GM12878 (cell line): ENCODE measurements around the gene SLCO4A1. TPM values are rescaled to one million over a fixed set of nuclear protein-coding genes. Genes with fewer than 3 reads are reported as not detected.

Experiments used
- ATAC-seq: fragments of 200-7000 bp; cut with Tn5 transposase; 3 replicates; pipeline ENCODE4 v1.9.1; 2020; ENCODE audit warnings: mild to moderate bottlenecking, moderate library complexity
- BruUV-seq: library from RNA; stranded (reverse); fragments of 400-500 nt; replicated peaks from 2 replicates; lab custom pipeline; 2021; lab: Mats Ljungman, UMichigan
- CTCF ChIA-PET: fragments of 300-600 bp; sonication (Branson Sonifier 250); formaldehyde crosslinking; extraction: SDS; loops from one replicate; lab custom pipeline; 2021; ENCODE audit warnings: inconsistent platforms; lab: Yijun Ruan, JAX
- POLR2A ChIA-PET: fragments of 350-600 bp; formaldehyde crosslinking; extraction: SDS; loops from one replicate; lab custom pipeline; 2021; ENCODE audit warnings: inconsistent platforms; lab: Charles Lee
- RAD21 ChIA-PET: fragments of 300-600 bp; sonication (Branson Sonifier 250); formaldehyde crosslinking; loops from one replicate; lab custom pipeline; 2023; ENCODE audit warnings: antibody characterized with exemption; ENCODE audit not compliant: unreplicated experiment; lab: Charles Lee
- SMC1A ChIA-PET: fragments of 300-600 bp; sonication (Branson Sonifier 250); formaldehyde crosslinking; loops from one replicate; lab custom pipeline; 2023; ENCODE audit not compliant: unreplicated experiment, uncharacterized antibody; lab: Charles Lee
- DNase-seq: peaks from one replicate; pipeline ENCODE4 v3.0.0-alpha.2; 2011; ENCODE audit warnings: low read depth, low spot score
- FAIRE-seq: peaks from 3 replicates; lab custom pipeline; 2011; peaks lifted over from hg19 to GRCh38; lab: Jason Lieb, UNC
- H2AFZ ChIP-seq: 2 replicates; pipeline ENCODE4 v1.6.0; 2011; ENCODE audit warnings: low read depth, low read length, control low read depth; ENCODE audit not compliant: control insufficient read depth
- H3K27ac ChIP-seq: 2 replicates; pipeline ENCODE4 v1.5.1; 2011; ENCODE audit warnings: control low read depth; ENCODE audit not compliant: control insufficient read depth, insufficient read depth
- H3K27me3 ChIP-seq, 2 experiments: replicated peaks in 1 of 2; 2 replicates each; pipeline versions ENCODE4 v1.6.0 to v1.6.1; 2011; ENCODE audit warnings: low read length in 1 of 2; ENCODE audit not compliant: control insufficient read depth in 2 of 2, insufficient read depth in 2 of 2
- H3K36me3 ChIP-seq, 2 experiments: 2 replicates each; pipeline ENCODE4 v1.5.1; 2011; ENCODE audit warnings: low read length in 1 of 2; ENCODE audit not compliant: control insufficient read depth in 2 of 2, insufficient read depth in 2 of 2
- H3K4me1 ChIP-seq: 2 replicates; pipeline ENCODE4 v1.6.1; 2011; ENCODE audit warnings: mild to moderate bottlenecking, low read length, moderate library complexity, mixed read lengths; ENCODE audit not compliant: control insufficient read depth, insufficient read depth
- H3K4me2 ChIP-seq: 2 replicates; pipeline ENCODE4 v1.6.0; 2011; ENCODE audit warnings: control low read depth; ENCODE audit not compliant: control insufficient read depth, insufficient read depth
- H3K4me3 ChIP-seq: fragments of 200-600 bp; sonication (generic); 2 replicates; pipeline ENCODE4 v1.5.1; 2016
- H3K79me2 ChIP-seq: 2 replicates; pipeline ENCODE4 v1.6.0; 2011; ENCODE audit warnings: low read length; ENCODE audit not compliant: control insufficient read depth, insufficient read depth
- H3K9ac ChIP-seq: 2 replicates; pipeline ENCODE4 v1.8.0; 2011; ENCODE audit warnings: low read length, control low read depth, mixed read lengths; ENCODE audit not compliant: control insufficient read depth, insufficient read depth
- H3K9me3 ChIP-seq: replicated peaks from 3 replicates; pipeline ENCODE4 v1.5.1; 2011; ENCODE audit warnings: mild to moderate bottlenecking, low read length; ENCODE audit not compliant: control insufficient read depth, insufficient read depth
- H4K20me1 ChIP-seq: 2 replicates; pipeline ENCODE4 v1.6.0; 2011; ENCODE audit not compliant: control insufficient read depth, insufficient read depth
- ETV6 ChIP-seq, 2 experiments: fragments of 450-650 bp in 1 of 2; IDR thresholded peaks in 1 of 2; conservative IDR thresholded peaks in 1 of 2; 2 replicates each; pipeline ENCODE4 v1.6.1; 2014; ENCODE audit warnings: antibody characterized with exemption in 1 of 2, borderline replicate concordance in 1 of 2, low read depth in 1 of 2, mild to moderate bottlenecking in 1 of 2, moderate library complexity in 1 of 2
- EZH2 ChIP-seq: IDR thresholded peaks from 2 replicates; pipeline ENCODE4 v1.6.1; 2012; ENCODE audit warnings: low read depth, mild to moderate bottlenecking, control low read depth, inconsistent platforms, low read length, borderline replicate concordance; ENCODE audit not compliant: control insufficient read depth
- KAT2A ChIP-seq: conservative IDR thresholded peaks from 2 replicates; pipeline ENCODE4 v1.6.1; 2011; ENCODE audit warnings: low read depth, low read length; ENCODE audit not compliant: control insufficient read depth
- MEF2B ChIP-seq: fragments of 450-650 bp; IDR thresholded peaks from 2 replicates; pipeline ENCODE4 v1.6.1; 2018; ENCODE audit warnings: mild to moderate bottlenecking, moderate library complexity; ENCODE audit not compliant: partially characterized antibody, poor library complexity, severe bottlenecking
- NRF1 ChIP-seq: conservative IDR thresholded peaks from 2 replicates; pipeline ENCODE4 v1.6.1; 2011; ENCODE audit warnings: mild to moderate bottlenecking, low read depth, low read length, improper control_type of control experiment
- POLR2A ChIP-seq: IDR thresholded peaks from 2 replicates; pipeline ENCODE4 v1.6.1; 2011; ENCODE audit warnings: low read depth, mild to moderate bottlenecking, low read length
- RCOR1 ChIP-seq: conservative IDR thresholded peaks from 2 replicates; pipeline ENCODE4 v1.6.1; 2012; ENCODE audit warnings: low read depth, low read length, improper control_type of control experiment
- SP1 ChIP-seq: IDR thresholded peaks from one replicate; pipeline ENCODE4 v1.6.1; 2011; ENCODE audit warnings: low read depth, low read length
- SUPT20H ChIP-seq: IDR thresholded peaks from 2 replicates; pipeline ENCODE4 v1.6.1; 2011; ENCODE audit warnings: low read depth, mild to moderate bottlenecking, low read length, moderate library complexity, borderline replicate concordance; ENCODE audit not compliant: control insufficient read depth
- TCF12 ChIP-seq: IDR thresholded peaks from 2 replicates; pipeline ENCODE4 v1.6.1; 2011; ENCODE audit warnings: low read depth, mild to moderate bottlenecking, low read length
- WRNIP1 ChIP-seq: IDR thresholded peaks from 2 replicates; pipeline ENCODE4 v1.6.1; 2011; ENCODE audit warnings: low read depth, low read length, improper control_type of control experiment, borderline replicate concordance
- ZBED1 ChIP-seq: IDR thresholded peaks from 2 replicates; pipeline ENCODE4 v1.6.1; 2016; ENCODE audit warnings: borderline replicate concordance
- ZNF24 ChIP-seq: fragments of 450-650 bp; IDR thresholded peaks from 2 replicates; pipeline ENCODE4 v1.6.1; 2017; ENCODE audit warnings: antibody characterized with exemption, mild to moderate bottlenecking
- ZNF384 ChIP-seq: IDR thresholded peaks from 2 replicates; pipeline ENCODE4 v1.6.1; 2012; ENCODE audit warnings: low read depth, mild to moderate bottlenecking, low read length, improper control_type of control experiment, borderline replicate concordance
- ZSCAN29 ChIP-seq: fragments of 450-650 bp; IDR thresholded peaks from 2 replicates; pipeline ENCODE4 v1.6.1; 2017; ENCODE audit warnings: mild to moderate bottlenecking, moderate library complexity
- WGBS: methylation state at CpG from one replicate; pipeline ENCODE4 v1.1.6; 2016; ENCODE audit warnings: low lambda C conversion rate; ENCODE audit not compliant: insufficient replicate concordance, insufficient coverage; ENCODE audit errors: missing lambda C conversion rate; 5-methylcytosine and 5-hydroxymethylcytosine counted together
- in situ Hi-C: fragments of 300-500 bp; cut with MboI; formaldehyde crosslinking; loops from 9 replicates; pipeline ENCODE4 v1.14.3; 2018; ENCODE audit warnings: mixed read lengths
- intact Hi-C: fragments of 100-400 bp; cut with micrococcal nuclease; formaldehyde crosslinking; loops from one replicate; pipeline ENCODE4 v1.14.2; 2022; ENCODE audit not compliant: unreplicated experiment
- polyA plus RNA-seq, 11 experiments: library from polyadenylated mRNA; depleted of rRNA in 4 of 11; unstranded in 6 of 11; stranded (reverse) in 5 of 11; fragments of >200 nt; fragmentation: Nextera tagmentation in 4 of 11; fragmentation: Illumina TruSeq in 1 of 11; extraction: Ambion mirVana in 4 of 11; extraction: Trizol in 1 of 11; gene quantifications; 1 replicate in 1 of 11; 2 replicates in 10 of 11; pipeline versions ENCODE4 v1.2.1 to v1.2.3, GENCODE V29; 2011 to 2016; ENCODE audit warnings: inconsistent platforms in 2 of 11, missing spikeins in 2 of 11, low read depth in 1 of 11
- total RNA-seq, 4 experiments: library from RNA; depleted of rRNA in 3 of 4; stranded (reverse); fragments of >200 nt in 3 of 4; fragmentation: Illumina TruSeq in 1 of 4; extraction: Trizol in 1 of 4; gene quantifications; 2 replicates each; pipeline versions ENCODE4 v1.2.1 to v1.2.3, GENCODE V29; 2013 to 2021
- TF ChIP-seq, protein P1 (sequence below): fragments of 450-650 bp; IDR thresholded peaks from 2 replicates; pipeline ENCODE4 v1.6.1; 2018; ENCODE audit warnings: borderline replicate concordance, mild to moderate bottlenecking; ENCODE audit not compliant: partially characterized antibody
- TF ChIP-seq, protein P2 (sequence below): fragments of 450-650 bp; IDR thresholded peaks from 2 replicates; pipeline ENCODE4 v1.6.1; 2017; ENCODE audit warnings: antibody characterized with exemption, mild to moderate bottlenecking, moderate library complexity

The SLCO4A1 gene
- total and polyA plus RNA-seq, 10 of the 15 experiments (the other 5 are each of a cell fraction or from before 2014, with no cell fraction given): 2.1 to 30.7 (median 12.0) TPM

DNA sequence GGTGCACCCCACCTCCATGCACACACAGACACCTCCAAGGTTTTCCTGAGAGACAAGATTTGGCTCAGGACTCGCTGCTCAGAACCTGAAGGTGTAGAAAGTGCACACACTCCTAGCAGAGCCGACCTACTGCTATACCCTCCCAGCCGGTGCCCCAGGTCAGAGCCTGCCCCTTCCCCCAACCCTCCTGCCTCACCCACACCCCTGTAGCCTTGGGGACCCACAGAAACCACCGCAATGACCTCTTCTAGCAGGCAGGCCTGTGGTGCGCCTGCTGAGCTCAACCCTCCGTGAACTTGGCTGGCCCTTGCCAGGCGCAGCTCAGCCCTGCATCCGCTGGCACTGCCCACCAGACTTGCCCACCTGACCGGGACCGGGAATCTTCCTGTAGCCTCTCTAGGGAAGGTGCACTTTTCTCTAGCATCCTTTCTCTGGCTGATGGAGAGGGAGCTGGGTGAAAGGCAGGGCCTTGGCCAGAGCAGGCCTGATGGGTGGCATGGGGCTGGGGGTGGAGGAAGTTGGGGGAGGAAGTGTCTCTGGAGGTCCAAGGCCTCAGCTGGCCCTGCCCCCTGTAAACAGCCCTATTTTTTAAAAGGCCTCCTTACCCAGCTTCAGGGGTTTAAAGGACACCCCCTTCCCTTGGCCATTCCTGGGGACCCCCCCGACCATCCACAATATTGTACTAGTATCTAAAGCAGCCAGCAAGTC lies 36.9 kb upstream of the SLCO4A1 start:
- no peaks in the 10 kb centered on the region for H3K9me3 ChIP-seq
- no TSS peak for BruUV-seq
- H3K36me3 ChIP-seq: no peaks in the 10 kb centered on the region
- 46% methylated on average over 11 of the region's 11 CpGs for WGBS
- ATAC-seq (no peak), DNase-seq (no peak), FAIRE-seq (no peak)
- peaks cover 9 to 10% of the 10 kb centered on the region in 2 experiments for H3K27me3 ChIP-seq
- no peak overlapping the region for H3K9ac ChIP-seq
- in situ Hi-C loops: no loop called here
- ChIA-PET POLR2A (no interaction called here), CTCF (interaction anchor here (1.2 to 2.7 kb wide), 2 partner anchors 11 to 203 kb away, joined by 3 to 9 read pairs; no protein-coding TSS in a partner anchor), SMC1A (interaction anchor here (1.6 kb wide), 1 partner anchor 14 kb away, joined by 4 read pairs; no protein-coding TSS in a partner anchor), RAD21 (interaction anchor here (0.9 kb wide), 1 partner anchor 18 kb away, joined by 5 read pairs; no protein-coding TSS in a partner anchor)
- peaks cover 9% of the 10 kb centered on the region for H3K4me1 ChIP-seq
- H3K4me3 ChIP-seq: no peak overlapping the region
- TF ChIP-seq EZH2: no peak
- TF ChIP-seq ZNF384: no peak
- TF ChIP-seq SUPT20H: no peak
- TF ChIP-seq RCOR1: no peak
- TF ChIP-seq, protein P1, sequence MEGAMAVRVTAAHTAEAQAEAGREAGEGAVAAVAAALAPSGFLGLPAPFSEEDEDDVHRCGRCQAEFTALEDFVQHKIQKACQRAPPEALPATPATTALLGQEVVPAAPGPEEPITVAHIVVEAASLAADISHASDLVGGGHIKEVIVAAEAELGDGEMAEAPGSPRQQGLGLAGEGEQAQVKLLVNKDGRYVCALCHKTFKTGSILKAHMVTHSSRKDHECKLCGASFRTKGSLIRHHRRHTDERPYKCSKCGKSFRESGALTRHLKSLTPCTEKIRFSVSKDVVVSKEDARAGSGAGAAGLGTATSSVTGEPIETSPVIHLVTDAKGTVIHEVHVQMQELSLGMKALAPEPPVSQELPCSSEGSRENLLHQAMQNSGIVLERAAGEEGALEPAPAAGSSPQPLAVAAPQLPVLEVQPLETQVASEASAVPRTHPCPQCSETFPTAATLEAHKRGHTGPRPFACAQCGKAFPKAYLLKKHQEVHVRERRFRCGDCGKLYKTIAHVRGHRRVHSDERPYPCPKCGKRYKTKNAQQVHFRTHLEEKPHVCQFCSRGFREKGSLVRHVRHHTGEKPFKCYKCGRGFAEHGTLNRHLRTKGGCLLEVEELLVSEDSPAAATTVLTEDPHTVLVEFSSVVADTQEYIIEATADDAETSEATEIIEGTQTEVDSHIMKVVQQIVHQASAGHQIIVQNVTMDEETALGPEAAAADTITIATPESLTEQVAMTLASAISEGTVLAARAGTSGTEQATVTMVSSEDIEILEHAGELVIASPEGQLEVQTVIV: no peak
- TF ChIP-seq, protein P2, sequence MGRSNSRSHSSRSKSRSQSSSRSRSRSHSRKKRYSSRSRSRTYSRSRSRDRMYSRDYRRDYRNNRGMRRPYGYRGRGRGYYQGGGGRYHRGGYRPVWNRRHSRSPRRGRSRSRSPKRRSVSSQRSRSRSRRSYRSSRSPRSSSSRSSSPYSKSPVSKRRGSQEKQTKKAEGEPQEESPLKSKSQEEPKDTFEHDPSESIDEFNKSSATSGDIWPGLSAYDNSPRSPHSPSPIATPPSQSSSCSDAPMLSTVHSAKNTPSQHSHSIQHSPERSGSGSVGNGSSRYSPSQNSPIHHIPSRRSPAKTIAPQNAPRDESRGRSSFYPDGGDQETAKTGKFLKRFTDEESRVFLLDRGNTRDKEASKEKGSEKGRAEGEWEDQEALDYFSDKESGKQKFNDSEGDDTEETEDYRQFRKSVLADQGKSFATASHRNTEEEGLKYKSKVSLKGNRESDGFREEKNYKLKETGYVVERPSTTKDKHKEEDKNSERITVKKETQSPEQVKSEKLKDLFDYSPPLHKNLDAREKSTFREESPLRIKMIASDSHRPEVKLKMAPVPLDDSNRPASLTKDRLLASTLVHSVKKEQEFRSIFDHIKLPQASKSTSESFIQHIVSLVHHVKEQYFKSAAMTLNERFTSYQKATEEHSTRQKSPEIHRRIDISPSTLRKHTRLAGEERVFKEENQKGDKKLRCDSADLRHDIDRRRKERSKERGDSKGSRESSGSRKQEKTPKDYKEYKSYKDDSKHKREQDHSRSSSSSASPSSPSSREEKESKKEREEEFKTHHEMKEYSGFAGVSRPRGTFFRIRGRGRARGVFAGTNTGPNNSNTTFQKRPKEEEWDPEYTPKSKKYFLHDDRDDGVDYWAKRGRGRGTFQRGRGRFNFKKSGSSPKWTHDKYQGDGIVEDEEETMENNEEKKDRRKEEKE: no peak
- TF ChIP-seq ZNF24: no peak
- TF ChIP-seq ETV6 (conservative IDR thresholded peaks at IDR 0.05 in 1 of 2, IDR thresholded peaks at IDR 0.05 in 1 of 2; ENCODE audit: borderline replicate concordance in 1 of 2, low read depth in 1 of 2): no peak
- TF ChIP-seq MEF2B: no peak
- TF ChIP-seq KAT2A: no peak
- no peak for TF ChIP-seq SP1
- no peak for TF ChIP-seq ZSCAN29
- no peak for TF ChIP-seq WRNIP1
- TF ChIP-seq TCF12: no peak
- TF ChIP-seq ZBED1: no peak
- no peak for TF ChIP-seq NRF1
- TF ChIP-seq POLR2A: no peak
- intact Hi-C loops: no loop called here
- H3K4me2 ChIP-seq: no peak overlapping the region
- no peak overlapping the region for H3K27ac ChIP-seq
- no peaks in the 10 kb centered on the region; the same call in 1 of the 2 replicates for H4K20me1 ChIP-seq
- no peak overlapping the region for H2AFZ ChIP-seq
- H3K79me2 ChIP-seq: no peaks in the 10 kb centered on the region
